HL-60 (cell line): Measurements from ENCODE around the gene EVA1C.

Experiments used
- CTCF ChIP-seq: IDR thresholded peaks from one replicate; pipeline ENCODE4 v1.5.1; 2011; ENCODE audit warnings: low read length, control low read depth, inconsistent platforms; ENCODE audit not compliant: insufficient read depth
- GABPA ChIP-seq: IDR thresholded peaks from 2 replicates; pipeline ENCODE4 v1.6.1; 2012; ENCODE audit warnings: low read depth

GRCh38 chr21:32477424-32477745 is 64.9 kb downstream of the EVA1C start:
- TF ChIP-seq CTCF (no peak), GABPA (no peak)
